Brain microvascular endothelial cell (primary cell): ENCODE results near the gene CBFA2T3.
"Not testable (repeated sequence)": the region's sequence is repeated elsewhere in the genome, so short reads cannot be mapped to it uniquely, and the experiment has no call there.

Experiments
- DNase-seq: peaks from one replicate; pipeline ENCODE4 v3.0.0-alpha.2; 2020
- H3K27ac ChIP-seq: fragments of 250-450 bp; sonication (Bioruptor Pico); 2 replicates; pipeline ENCODE4 v1.5.1; 2020; ENCODE audit warnings: mild to moderate bottlenecking, moderate library complexity
- H3K27me3 ChIP-seq: fragments of 250-450 bp; sonication (Bioruptor Pico); replicated peaks from 2 replicates; pipeline ENCODE4 v1.5.1; 2020; ENCODE audit warnings: mild to moderate bottlenecking
- H3K36me3 ChIP-seq: fragments of 250-450 bp; sonication (Bioruptor Pico); replicated peaks from 2 replicates; pipeline ENCODE4 v1.5.1; 2020; ENCODE audit warnings: mild to moderate bottlenecking
- H3K4me3 ChIP-seq: 2 replicates; pipeline ENCODE4 v1.5.1; 2011; ENCODE audit warnings: low read depth, mild to moderate bottlenecking, control low read depth, low read length, moderate library complexity
- in situ Hi-C: cut with HindIII; loops from 2 replicates; pipeline ENCODE4 v1.10.0; 2017; ENCODE audit warnings: low sequenced_read_pairs, low pct_ligation_motif_present
- TF ChIP-seq, protein P1 (sequence below): IDR thresholded peaks from 2 replicates; pipeline ENCODE4 v1.5.1; 2011; ENCODE audit warnings: low read depth, mild to moderate bottlenecking, moderate library complexity, low read length, control low read depth, inconsistent platforms; ENCODE audit errors: missing control alignments

Gene CBFA2T3

DNA sequence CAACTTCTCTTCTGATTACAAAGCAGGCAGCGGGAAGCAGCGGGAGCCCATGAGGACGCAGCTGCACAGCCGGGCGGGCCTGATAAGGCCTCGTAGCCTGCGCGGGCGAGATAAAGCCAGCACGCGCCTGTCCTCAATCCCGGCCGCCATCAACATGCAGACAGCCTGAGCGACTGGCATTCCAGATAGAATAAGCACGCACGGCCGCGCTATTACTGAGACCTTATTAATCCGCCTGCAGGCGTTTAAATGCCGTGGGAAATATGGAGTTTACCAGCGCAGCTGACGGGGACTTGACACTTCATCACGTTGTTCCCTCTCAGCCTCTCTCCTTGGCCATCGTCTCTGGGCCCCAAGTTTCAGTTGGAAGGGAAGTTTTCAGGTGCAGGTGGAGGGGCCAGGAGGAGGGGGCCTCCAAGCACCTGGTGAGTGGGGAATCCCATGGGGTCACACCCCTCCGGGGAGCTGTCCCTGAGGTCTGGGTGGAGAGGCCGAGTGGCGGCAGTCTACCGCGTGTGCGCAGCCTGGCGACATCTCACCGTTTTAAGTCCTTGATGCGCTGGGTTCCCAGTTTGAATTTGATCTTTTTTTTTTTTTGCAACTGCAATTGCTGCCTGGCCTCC lies 27.3 kb upstream of the CBFA2T3 start:
- in situ Hi-C loops = no loop called here
- no peak overlapping the region for H3K4me3 ChIP-seq
- DNase-seq = no peak
- H3K27me3 ChIP-seq = no peaks in the 10 kb centered on the region
- TF ChIP-seq, protein P1, sequence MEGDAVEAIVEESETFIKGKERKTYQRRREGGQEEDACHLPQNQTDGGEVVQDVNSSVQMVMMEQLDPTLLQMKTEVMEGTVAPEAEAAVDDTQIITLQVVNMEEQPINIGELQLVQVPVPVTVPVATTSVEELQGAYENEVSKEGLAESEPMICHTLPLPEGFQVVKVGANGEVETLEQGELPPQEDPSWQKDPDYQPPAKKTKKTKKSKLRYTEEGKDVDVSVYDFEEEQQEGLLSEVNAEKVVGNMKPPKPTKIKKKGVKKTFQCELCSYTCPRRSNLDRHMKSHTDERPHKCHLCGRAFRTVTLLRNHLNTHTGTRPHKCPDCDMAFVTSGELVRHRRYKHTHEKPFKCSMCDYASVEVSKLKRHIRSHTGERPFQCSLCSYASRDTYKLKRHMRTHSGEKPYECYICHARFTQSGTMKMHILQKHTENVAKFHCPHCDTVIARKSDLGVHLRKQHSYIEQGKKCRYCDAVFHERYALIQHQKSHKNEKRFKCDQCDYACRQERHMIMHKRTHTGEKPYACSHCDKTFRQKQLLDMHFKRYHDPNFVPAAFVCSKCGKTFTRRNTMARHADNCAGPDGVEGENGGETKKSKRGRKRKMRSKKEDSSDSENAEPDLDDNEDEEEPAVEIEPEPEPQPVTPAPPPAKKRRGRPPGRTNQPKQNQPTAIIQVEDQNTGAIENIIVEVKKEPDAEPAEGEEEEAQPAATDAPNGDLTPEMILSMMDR = no peak
- H3K27ac ChIP-seq = no peak overlapping the region
- no peaks in the 10 kb centered on the region for H3K36me3 ChIP-seq

GRCh38 chr16:89003831-89004208 lies 26.8 kb upstream of the CBFA2T3 start:
- no peak overlapping the region for H3K4me3 ChIP-seq
- H3K27me3 ChIP-seq = no peaks in the 10 kb centered on the region
- DNase-seq = no peak
- in situ Hi-C loops = no loop called here
- TF ChIP-seq, protein P1 = no peak
- H3K27ac ChIP-seq = no peak overlapping the region
- H3K36me3 ChIP-seq = no peaks in the 10 kb centered on the region

- in situ Hi-C loops = no loop called here
- H3K36me3 ChIP-seq = no peaks in the 10 kb centered on the region
- no peak overlapping the region for H3K27ac ChIP-seq
- TF ChIP-seq, protein P1 = no peak
- H3K4me3 ChIP-seq = no peak overlapping the region
- no peak for DNase-seq
- no peaks in the 10 kb centered on the region for H3K27me3 ChIP-seq
Measured at GRCh38 chr16:89002851-89003830, 26.1 kb upstream of the CBFA2T3 start.

- in situ Hi-C loops, DNase-seq, H3K4me3 ChIP-seq, H3K27me3 ChIP-seq, H3K36me3 ChIP-seq, H3K27ac ChIP-seq: not testable (repeated sequence)
Measured at GRCh38 chr16:89002081-89002480, 25.1 kb upstream of the CBFA2T3 start.

GRCh38 chr16:89001117-89002027 lies 24.4 kb upstream of the CBFA2T3 start:
- Histone ChIP-seq H3K4me3 (no peak overlapping the region), H3K36me3 (no peaks in the 10 kb centered on the region), H3K27ac (no peak overlapping the region), H3K27me3 (no peaks in the 10 kb centered on the region)
- in situ Hi-C loops = no loop called here
- TF ChIP-seq, protein P1 = no peak
- DNase-seq = no peak
